BLaER1 (cell line): ENCODE data around the gene SCT.

Source experiments
- H3K27ac ChIP-seq: shearing (Covaris generic); formaldehyde crosslinking; 2 replicates; pipeline ENCODE4 v1.8.1; 2022
- H3K27me3 ChIP-seq: shearing (Covaris generic); formaldehyde crosslinking; 2 replicates; pipeline ENCODE4 v1.8.1; 2022
- H3K36me3 ChIP-seq: shearing (Covaris generic); formaldehyde crosslinking; 2 replicates; pipeline ENCODE4 v1.8.1; 2022
- H3K4me1 ChIP-seq: shearing (Covaris generic); formaldehyde crosslinking; 2 replicates; pipeline ENCODE4 v1.8.1; 2022
- H3K4me2 ChIP-seq: shearing (Covaris generic); formaldehyde crosslinking; 2 replicates; pipeline ENCODE4 v1.8.1; 2022
- H3K4me3 ChIP-seq: shearing (Covaris generic); formaldehyde crosslinking; 2 replicates; pipeline ENCODE4 v1.8.1; 2022
- H3K9ac ChIP-seq: shearing (Covaris generic); formaldehyde crosslinking; 2 replicates; pipeline ENCODE4 v1.8.1; 2022
- H3K9me3 ChIP-seq: shearing (Covaris generic); formaldehyde crosslinking; 2 replicates; pipeline ENCODE4 v1.8.1; 2022
- H4K20me1 ChIP-seq: shearing (Covaris generic); formaldehyde crosslinking; 2 replicates; pipeline ENCODE4 v1.8.1; 2022
- Cebpa-rat ChIP-seq: shearing (Covaris generic); IDR thresholded peaks from 2 replicates; pipeline ENCODE4 v1.8.1; 2022

Gene SCT

DNA sequence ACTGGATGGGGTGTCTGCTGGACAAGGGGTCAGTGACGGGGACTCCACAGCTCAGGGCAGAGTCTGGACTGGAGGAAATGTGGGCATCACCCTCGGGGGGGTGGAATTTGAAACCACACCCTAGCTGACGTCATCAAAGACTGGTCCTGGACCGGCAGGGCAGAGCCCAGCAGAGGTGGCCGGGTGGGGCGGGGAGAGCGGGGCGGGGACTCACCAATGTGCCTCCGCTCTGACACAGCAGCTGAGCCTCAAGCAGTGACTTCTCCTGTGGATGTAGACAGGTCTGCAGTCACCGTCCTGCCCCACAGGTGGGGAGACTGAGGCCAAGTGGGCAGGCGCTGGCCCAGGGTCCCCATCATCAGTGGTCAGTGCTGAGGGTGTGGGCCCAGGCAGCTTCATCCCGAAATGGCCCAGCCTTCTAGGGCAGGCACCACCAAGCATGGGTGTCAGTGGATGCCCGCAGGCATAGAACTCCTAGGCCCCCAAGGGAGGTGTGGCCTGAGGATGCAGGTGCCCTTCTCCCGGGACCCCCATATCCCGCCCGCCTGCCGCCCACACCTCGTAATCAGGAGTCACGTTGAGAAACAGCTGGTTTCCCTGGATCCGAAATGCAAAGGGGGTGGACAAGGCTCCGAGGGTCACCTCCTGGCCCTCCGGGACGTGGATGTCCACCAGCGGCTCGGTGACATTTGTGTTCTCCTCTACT is 2.8 kb downstream of the SCT start:
- H3K4me1 ChIP-seq: peaks cover 28% of the 10 kb centered on the region
- H3K36me3 ChIP-seq: peaks cover 5% of the 10 kb centered on the region; the same call in 1 of the 2 replicates
- no peak for TF ChIP-seq Cebpa-rat
- H3K4me3 ChIP-seq: no peak overlapping the region
- H4K20me1 ChIP-seq: peaks cover 39% of the 10 kb centered on the region
- no peak overlapping the region for H3K27ac ChIP-seq
- peaks cover 39% of the 10 kb centered on the region for H3K27me3 ChIP-seq
- peaks cover 5% of the 10 kb centered on the region; the same call in 1 of the 2 replicates for H3K9me3 ChIP-seq
- H3K9ac ChIP-seq: no peak overlapping the region
- H3K4me2 ChIP-seq: no peak overlapping the region

DNA sequence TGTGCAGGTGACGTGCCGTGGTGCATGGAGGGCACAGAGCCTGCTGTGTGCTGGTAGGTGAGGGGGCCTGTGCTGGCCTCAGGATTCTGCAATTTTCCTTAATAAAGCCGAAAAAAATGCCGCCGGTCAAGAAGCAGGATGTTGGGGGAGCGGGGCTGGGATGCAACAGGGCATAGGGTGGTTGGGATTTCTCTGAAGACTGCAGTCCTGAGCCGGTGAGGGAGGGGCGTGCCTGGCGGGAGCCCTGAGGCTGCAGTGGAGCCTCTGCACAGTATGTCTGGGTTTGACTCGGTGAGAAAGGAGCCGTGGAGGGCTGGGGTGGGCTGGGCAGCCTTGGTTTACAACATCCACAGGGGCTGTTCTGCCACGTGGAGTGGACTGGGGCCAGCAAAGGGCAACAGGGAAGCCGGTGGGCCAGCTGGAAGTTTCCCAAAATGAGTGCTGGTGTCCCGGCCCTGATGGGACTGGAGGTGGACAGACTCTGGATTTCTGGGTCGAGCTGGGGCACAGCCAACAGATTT is 3.6 kb downstream of the SCT start:
- Histone ChIP-seq H3K36me3 (peaks cover 12% of the 10 kb centered on the region; the same call in 1 of the 2 replicates), H3K27ac (no peak overlapping the region), H3K27me3 (peaks cover 34% of the 10 kb centered on the region), H3K4me1 (peaks cover 21% of the 10 kb centered on the region), H3K4me2 (no peak overlapping the region), H3K9me3 (peaks cover 5% of the 10 kb centered on the region; the same call in 1 of the 2 replicates), H3K4me3 (no peak overlapping the region), H3K9ac (no peak overlapping the region), H4K20me1 (peaks cover 34% of the 10 kb centered on the region)
- TF ChIP-seq Cebpa-rat: no peak

DNA sequence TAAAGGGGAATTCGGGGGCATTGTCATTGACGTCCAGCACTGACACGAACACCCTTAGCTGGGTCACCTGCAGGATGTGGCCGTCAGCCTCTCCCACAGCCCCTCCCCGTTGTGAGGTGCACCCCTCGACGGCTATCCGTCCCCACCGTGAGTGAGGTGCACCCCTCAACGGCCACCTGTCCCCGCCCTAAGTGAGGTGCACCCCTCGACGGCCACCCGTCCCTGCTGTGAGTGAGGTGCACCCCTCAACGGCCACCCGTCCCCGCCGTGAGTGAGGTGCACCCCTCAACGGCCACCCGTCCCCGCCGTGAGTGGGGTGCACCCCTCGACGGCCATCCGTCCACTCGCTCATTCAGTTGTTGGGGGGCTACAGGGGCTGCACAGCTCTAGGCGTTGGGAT is 5.1 kb downstream of the SCT start:
- Histone ChIP-seq H3K27ac (no peak overlapping the region), H4K20me1 (peaks cover 24% of the 10 kb centered on the region)
- TF ChIP-seq Cebpa-rat: no peak

DNA sequence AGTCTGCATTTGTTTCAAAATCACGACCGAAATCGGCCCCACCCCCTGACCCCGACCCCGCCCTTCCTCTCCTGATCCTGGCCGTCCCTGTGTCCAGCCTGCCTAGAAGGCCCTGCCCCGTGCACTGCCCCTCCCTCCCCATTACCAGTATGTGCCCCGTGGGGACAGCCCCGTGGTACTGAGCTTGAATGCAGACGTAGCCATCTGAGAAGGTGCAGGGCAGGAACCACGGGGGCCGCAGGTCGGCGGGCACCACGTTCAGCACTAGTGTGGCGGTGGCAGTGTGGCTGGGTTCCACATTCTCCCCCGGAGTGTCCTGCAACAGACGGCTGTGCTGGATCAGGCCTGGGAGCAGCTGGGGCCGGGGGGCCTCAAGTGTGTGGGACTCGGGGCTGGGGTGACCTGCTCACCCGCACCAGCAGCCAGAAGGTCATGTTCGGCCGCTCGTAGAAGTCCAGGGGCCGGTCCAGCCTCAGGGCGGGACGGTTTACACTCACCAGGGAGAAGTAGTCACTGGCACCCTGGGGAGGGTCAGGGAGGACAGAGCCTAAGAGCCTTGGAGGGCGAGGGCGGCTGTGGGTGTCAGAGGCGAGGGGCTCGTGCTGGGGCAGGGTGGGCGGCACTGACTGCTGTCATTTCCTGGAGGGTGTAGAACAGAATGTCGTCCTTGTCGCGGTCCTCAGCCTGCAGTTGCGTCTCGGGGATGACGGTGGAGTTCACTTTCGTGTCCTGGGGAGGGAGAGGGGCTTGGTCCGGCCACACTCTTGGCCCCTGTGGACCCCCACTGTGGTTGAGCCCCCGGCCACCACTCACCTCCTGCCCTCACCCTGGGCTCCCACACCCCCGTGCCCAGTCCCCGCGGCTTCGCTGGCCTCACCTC is 5.8 kb downstream of the SCT start:
- no peak for TF ChIP-seq Cebpa-rat
- H3K4me1 ChIP-seq: peaks cover 23% of the 10 kb centered on the region
- no peaks in the 10 kb centered on the region for H3K9me3 ChIP-seq
- H4K20me1 ChIP-seq: peaks cover 20% of the 10 kb centered on the region
- H3K36me3 ChIP-seq: peaks cover 20% of the 10 kb centered on the region; the same call in 1 of the 2 replicates
- H3K4me3 ChIP-seq: no peak overlapping the region
- H3K27ac ChIP-seq: no peak overlapping the region
- no peak overlapping the region for H3K4me2 ChIP-seq
- peaks cover 14% of the 10 kb centered on the region for H3K27me3 ChIP-seq
- no peak overlapping the region for H3K9ac ChIP-seq

More for the DNA sequence above, 5.1 kb downstream of the SCT start:
- Histone ChIP-seq H3K9me3 (no peaks in the 10 kb centered on the region), H3K4me3 (no peak overlapping the region), H3K4me1 (peaks cover 17% of the 10 kb centered on the region), H3K27me3 (peaks cover 20% of the 10 kb centered on the region), H3K9ac (no peak overlapping the region), H3K36me3 (peaks cover 20% of the 10 kb centered on the region; the same call in 1 of the 2 replicates), H3K4me2 (no peak overlapping the region)

DNA sequence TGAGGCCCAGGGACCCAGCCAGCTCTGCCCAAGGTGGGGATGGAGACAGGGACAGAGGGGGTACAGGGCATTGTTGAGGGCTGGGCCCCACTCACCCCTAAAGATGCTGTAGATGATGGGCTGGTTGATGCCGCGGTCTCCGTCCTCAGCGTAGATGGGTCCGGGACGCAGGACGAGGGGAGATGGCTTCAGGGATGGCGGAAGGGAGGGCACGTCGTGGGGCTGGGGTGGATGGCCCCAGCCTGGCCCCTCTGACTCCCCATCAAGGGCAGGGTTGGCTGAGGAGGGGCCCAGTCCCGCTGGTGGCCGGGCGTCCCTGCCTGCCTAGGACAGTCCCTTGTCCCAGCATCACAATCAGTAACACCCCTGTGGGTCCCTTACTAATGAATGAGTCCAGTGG is 6.8 kb downstream of the SCT start:
- H4K20me1 ChIP-seq: peaks cover 15% of the 10 kb centered on the region
- no peak for TF ChIP-seq Cebpa-rat
- no peak overlapping the region for H3K4me3 ChIP-seq
- no peaks in the 10 kb centered on the region for H3K9me3 ChIP-seq
- H3K4me2 ChIP-seq: no peak overlapping the region
- peaks cover 18% of the 10 kb centered on the region for H3K4me1 ChIP-seq
- H3K36me3 ChIP-seq: peaks cover 20% of the 10 kb centered on the region; the same call in 1 of the 2 replicates
- H3K9ac ChIP-seq: no peak overlapping the region
- H3K27me3 ChIP-seq: peaks cover 4% of the 10 kb centered on the region
- H3K27ac ChIP-seq: no peak overlapping the region

DNA sequence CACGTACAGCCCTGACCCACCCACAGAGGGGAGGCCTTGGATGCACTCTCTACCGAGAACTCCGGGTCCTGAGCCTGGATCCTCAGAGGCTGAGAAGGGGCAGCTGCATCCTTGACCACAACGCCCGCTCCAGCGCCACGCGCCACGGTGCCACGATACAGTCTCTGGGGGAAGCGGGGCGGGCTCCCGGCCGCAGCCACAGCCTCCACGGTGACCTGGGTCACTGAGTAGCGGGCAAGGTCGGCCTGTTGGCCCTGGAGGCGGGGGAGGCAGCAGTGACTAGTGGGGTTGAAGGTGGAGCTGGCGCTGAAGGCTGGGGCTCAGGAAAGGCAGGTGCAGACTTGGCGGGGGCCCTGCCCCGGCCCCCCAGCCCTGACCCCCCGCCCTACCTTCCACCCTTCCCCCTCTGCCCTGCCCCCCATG is 7.3 kb downstream of the SCT start:
- TF ChIP-seq Cebpa-rat: no peak
- Histone ChIP-seq H3K9me3 (no peaks in the 10 kb centered on the region), H4K20me1 (peaks cover 15% of the 10 kb centered on the region), H3K27ac (no peak overlapping the region), H3K9ac (no peak overlapping the region), H3K4me3 (no peak overlapping the region), H3K27me3 (no peaks in the 10 kb centered on the region; the same call in 1 of the 2 replicates), H3K36me3 (peaks cover 23% of the 10 kb centered on the region; the same call in 1 of the 2 replicates), H3K4me2 (no peak overlapping the region), H3K4me1 (peaks cover 23% of the 10 kb centered on the region)

DNA sequence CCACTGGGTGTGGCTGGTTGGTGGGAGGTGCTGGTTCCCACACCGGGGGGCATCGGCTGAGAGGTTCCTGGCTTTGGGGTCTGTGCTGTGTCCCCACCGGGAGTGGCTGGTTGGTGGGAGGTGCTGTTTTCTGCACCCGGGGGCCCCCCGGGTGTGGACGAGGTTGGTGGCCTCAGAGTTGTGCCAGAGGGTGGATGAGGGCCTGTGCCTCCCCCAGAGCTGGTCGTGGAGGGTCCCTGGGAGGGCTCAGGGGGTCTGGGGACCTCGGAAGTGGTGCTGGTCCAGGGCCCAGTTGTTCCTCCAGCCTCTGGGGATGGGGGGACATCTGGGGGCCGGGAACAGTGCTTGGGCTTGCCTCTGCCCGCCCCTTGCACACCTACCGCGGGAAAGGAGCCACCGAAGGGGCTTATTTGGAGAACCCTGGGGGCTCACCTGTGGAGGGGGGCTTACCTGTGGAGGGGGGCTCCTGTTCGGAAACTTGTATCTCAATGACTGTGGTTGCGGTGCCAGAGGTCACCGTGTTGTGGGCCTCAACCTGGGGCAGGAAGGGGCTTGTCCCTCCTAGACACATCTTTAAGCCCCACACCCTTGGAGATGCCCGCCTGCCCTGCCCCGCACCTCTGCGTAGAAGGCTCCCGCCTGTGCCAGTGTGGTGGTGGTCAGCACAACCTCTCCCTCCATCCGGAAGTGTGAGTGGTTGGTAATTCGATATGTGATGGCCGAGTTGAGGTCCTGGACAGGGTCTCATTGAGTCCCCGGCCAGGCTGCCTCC is 7.9 kb downstream of the SCT start:
- peaks cover 29% of the 10 kb centered on the region for H3K4me1 ChIP-seq
- no peak overlapping the region for H3K4me2 ChIP-seq
- peaks cover 29% of the 10 kb centered on the region for H3K36me3 ChIP-seq
- H4K20me1 ChIP-seq: peaks cover 15% of the 10 kb centered on the region
- H3K9ac ChIP-seq: no peak overlapping the region
- H3K27ac ChIP-seq: no peak overlapping the region
- no peaks in the 10 kb centered on the region for H3K9me3 ChIP-seq
- H3K27me3 ChIP-seq: no peaks in the 10 kb centered on the region
- no peak overlapping the region for H3K4me3 ChIP-seq
- TF ChIP-seq Cebpa-rat: no peak

DNA sequence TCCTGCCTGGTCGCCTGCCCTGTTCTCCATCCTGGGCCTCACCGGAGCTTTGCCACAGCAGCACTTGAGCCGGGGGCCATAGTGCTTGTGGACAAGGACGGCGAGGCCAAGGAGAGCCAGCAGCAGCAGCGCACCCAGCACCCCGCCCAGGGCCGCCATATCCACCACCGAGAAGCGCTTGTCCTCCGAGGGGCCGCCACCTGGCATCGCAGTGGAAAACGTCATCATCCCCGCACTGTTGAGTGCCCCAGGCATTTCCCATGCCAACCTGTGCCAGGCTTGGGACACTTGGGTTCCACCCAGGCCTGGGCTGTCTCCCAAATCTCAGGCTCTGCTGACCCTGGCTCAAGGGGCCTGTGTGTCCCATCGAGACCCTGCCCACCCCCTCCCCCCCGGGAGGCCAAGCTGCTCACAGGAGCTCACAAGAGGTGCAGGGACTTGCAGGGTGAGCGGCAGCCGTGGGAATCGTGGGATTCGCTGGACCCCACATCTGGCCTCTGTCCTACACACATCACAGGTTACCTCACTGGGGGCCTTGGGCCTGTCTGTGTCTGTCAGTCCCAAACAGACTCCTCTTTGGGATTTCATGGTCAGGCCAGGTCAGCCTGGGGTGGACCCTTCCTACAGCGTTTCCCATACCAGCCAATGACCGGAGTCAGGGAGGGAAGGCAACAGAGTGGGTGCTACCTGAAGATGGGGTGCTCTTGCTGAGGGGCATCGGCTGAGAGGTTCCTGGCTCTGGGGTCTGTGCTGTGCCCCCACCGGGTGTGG is 8.9 kb downstream of the SCT start:
- no peak overlapping the region for H3K4me3 ChIP-seq
- no peak overlapping the region for H3K27ac ChIP-seq
- peaks cover 33% of the 10 kb centered on the region for H3K36me3 ChIP-seq
- H4K20me1 ChIP-seq: peaks cover 24% of the 10 kb centered on the region
- H3K9me3 ChIP-seq: no peaks in the 10 kb centered on the region
- no peaks in the 10 kb centered on the region for H3K27me3 ChIP-seq
- TF ChIP-seq Cebpa-rat: no peak
- no peak overlapping the region for H3K9ac ChIP-seq
- peaks cover 36% of the 10 kb centered on the region for H3K4me1 ChIP-seq
- H3K4me2 ChIP-seq: no peak overlapping the region
